Stimulated activated CD4-positive, alpha-beta T cell treated with anti-CD3 and anti-CD28 coated beads, Interleukin-1b, Interleukin-23, amount 100 ng/mL, for 4 hours (primary cell): ENCODE results near the gene ADGRF1.
"Not testable (repeated sequence)": the region's sequence is repeated elsewhere in the genome, so short reads cannot be mapped to it uniquely, and the experiment has no call there.

ENCODE experiments used
- DNase-seq, 2 donors: peaks; one replicate each; pipeline ENCODE4 v3.0.0-alpha.2; 2020; ENCODE audit warnings: low read depth in 2 of 2

The ADGRF1 gene

GRCh38 chr6:47022191-47022590 lies 19.9 kb downstream of the ADGRF1 start:
- no peak for DNase-seq

GRCh38 chr6:47019941-47020340 lies 22.2 kb downstream of the ADGRF1 start:
- DNase-seq = no peak

- DNase-seq = no peak
Observed at GRCh38 chr6:47016909-47017308, 25.2 kb downstream of the ADGRF1 start.

- DNase-seq = no peak
Observed at GRCh38 chr6:47016261-47016660, 25.9 kb downstream of the ADGRF1 start.

GRCh38 chr6:47014401-47014800 lies 27.7 kb downstream of the ADGRF1 start:
- DNase-seq = no peak

- no peak for DNase-seq
Observed at GRCh38 chr6:47009583-47009982, 32.5 kb downstream of the ADGRF1 start.

GRCh38 chr6:47008397-47008763 lies 33.8 kb downstream of the ADGRF1 start:
- no peak for DNase-seq

- no peak for DNase-seq
Observed at GRCh38 chr6:47007657-47008396, 34.3 kb downstream of the ADGRF1 start.

- no peak for DNase-seq
Observed at GRCh38 chr6:47005486-47005885, 36.6 kb downstream of the ADGRF1 start.

- DNase-seq = no peak
Observed at GRCh38 chr6:47004463-47004862, 37.7 kb downstream of the ADGRF1 start.

GRCh38 chr6:47000842-47001241 lies 41.3 kb downstream of the ADGRF1 start:
- DNase-seq = no peak

- DNase-seq = no peak
Observed at GRCh38 chr6:46998436-46999017, 43.6 kb downstream of the ADGRF1 start.

- DNase-seq = no peak
Observed at GRCh38 chr6:46997646-46998045, 44.5 kb downstream of the ADGRF1 start.

- DNase-seq = no peak
Observed at GRCh38 chr6:46996860-46997641, 45.1 kb downstream of the ADGRF1 start.

GRCh38 chr6:46994933-46995332 lies 47.2 kb downstream of the ADGRF1 start:
- DNase-seq = no peak

GRCh38 chr6:46993846-46994245 lies 48.3 kb downstream of the ADGRF1 start:
- no peak for DNase-seq

- DNase-seq = not testable (repeated sequence)
Observed at GRCh38 chr6:46992391-46992790, 49.7 kb downstream of the ADGRF1 start.

GRCh38 chr6:46990818-46991510 lies 51.2 kb downstream of the ADGRF1 start:
- not testable (repeated sequence) for DNase-seq

- DNase-seq = no peak
Observed at GRCh38 chr6:46990031-46990644, 52.0 kb downstream of the ADGRF1 start.

GRCh38 chr6:46989398-46989797 lies 52.7 kb downstream of the ADGRF1 start:
- no peak for DNase-seq

GRCh38 chr6:46985943-46986342 lies 56.2 kb downstream of the ADGRF1 start:
- no peak for DNase-seq

GRCh38 chr6:46983007-46983411 lies 59.1 kb downstream of the ADGRF1 start:
- DNase-seq = no peak
